Stomach (tissue), 4 donors: ENCODE results near the gene PLEKHG5.

Experiments used
- POLR2A ChIP-seq, 4 donors: fragments of 450-650 bp; IDR thresholded peaks; one replicate each; pipeline ENCODE4 v1.6.1; 2016; ENCODE audit warnings: antibody characterized with exemption in 4 of 4, control low read depth in 2 of 4, mild to moderate bottlenecking in 1 of 4, moderate library complexity in 1 of 4
- POLR2AphosphoS5 ChIP-seq, 3 donors: sonication (generic); formaldehyde crosslinking; IDR thresholded peaks; one replicate each; pipeline ENCODE4 v1.6.1; 2016; ENCODE audit warnings: antibody characterized with exemption in 3 of 3
- TF ChIP-seq, protein P1 (sequence below), 7 experiments: fragments of 450-650 bp in 4 of 7; fragments of 200-600 bp in 3 of 7; sonication (generic) in 3 of 7; IDR thresholded peaks; one replicate each; pipeline ENCODE4 v1.5.1; 2016 to 2019; ENCODE audit warnings: antibody characterized with exemption in 7 of 7, control low read depth in 2 of 7, mild to moderate bottlenecking in 1 of 7

DNA sequence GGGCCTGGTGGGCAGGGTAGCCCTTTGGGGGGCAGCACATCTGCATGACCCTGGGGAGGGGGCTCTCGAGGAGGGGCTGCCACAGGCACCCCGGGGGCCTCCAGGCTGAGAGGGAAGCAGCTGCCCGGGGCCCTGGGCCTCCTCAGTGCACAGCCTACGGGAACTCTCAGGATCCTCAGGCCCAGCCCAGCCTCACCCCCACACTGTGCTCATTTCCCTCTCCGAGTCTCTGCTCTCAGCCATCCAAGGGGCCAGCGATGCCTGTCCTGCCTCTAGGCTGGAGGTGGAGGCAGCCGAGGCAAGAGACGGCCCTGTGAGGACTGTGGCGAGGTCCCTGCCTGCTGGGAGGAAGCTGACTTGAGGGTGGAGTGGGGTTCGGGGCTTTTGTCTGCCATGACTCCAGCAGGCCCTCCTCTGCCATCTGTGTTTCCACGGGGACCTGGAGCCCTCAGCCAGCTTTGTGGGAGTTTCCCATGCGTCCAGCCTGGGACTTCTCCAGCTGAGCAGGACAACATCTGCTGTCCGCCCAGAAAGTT is 7.2 kb upstream of the PLEKHG5 start:
- TF ChIP-seq POLR2A (IDR thresholded peaks at IDR 0.05) (no peak), POLR2AphosphoS5 (IDR thresholded peaks at IDR 0.05) (no peak)
- TF ChIP-seq, protein P1, sequence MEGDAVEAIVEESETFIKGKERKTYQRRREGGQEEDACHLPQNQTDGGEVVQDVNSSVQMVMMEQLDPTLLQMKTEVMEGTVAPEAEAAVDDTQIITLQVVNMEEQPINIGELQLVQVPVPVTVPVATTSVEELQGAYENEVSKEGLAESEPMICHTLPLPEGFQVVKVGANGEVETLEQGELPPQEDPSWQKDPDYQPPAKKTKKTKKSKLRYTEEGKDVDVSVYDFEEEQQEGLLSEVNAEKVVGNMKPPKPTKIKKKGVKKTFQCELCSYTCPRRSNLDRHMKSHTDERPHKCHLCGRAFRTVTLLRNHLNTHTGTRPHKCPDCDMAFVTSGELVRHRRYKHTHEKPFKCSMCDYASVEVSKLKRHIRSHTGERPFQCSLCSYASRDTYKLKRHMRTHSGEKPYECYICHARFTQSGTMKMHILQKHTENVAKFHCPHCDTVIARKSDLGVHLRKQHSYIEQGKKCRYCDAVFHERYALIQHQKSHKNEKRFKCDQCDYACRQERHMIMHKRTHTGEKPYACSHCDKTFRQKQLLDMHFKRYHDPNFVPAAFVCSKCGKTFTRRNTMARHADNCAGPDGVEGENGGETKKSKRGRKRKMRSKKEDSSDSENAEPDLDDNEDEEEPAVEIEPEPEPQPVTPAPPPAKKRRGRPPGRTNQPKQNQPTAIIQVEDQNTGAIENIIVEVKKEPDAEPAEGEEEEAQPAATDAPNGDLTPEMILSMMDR (IDR thresholded peaks at IDR 0.05) = no peak
